KMS-11 (cell line): Measurements from ENCODE around the gene GALNT5.

Experiments used
- H2AFZ ChIP-seq: fragments of 200-600 bp; sonication (generic); 2 replicates; pipeline ENCODE4 v1.6.1; 2016; ENCODE audit warnings: antibody characterized with exemption, mixed run types, low read depth
- H3K27ac ChIP-seq: fragments of 200-600 bp; sonication (generic); 2 replicates; pipeline ENCODE4 v1.6.1; 2016; ENCODE audit warnings: mild to moderate bottlenecking, mixed run types
- H3K27me3 ChIP-seq: fragments of 200-600 bp; sonication (generic); 2 replicates; pipeline ENCODE4 v1.6.1; 2017; ENCODE audit warnings: mild to moderate bottlenecking, low read depth, mixed run types, moderate library complexity; ENCODE audit not compliant: insufficient read depth
- H3K36me3 ChIP-seq: fragments of 200-600 bp; sonication (generic); 2 replicates; pipeline ENCODE4 v1.6.1; 2017; ENCODE audit warnings: mild to moderate bottlenecking, mixed run types; ENCODE audit not compliant: insufficient read depth
- H3K4me1 ChIP-seq: fragments of 200-600 bp; sonication (generic); 2 replicates; pipeline ENCODE4 v1.6.1; 2016; ENCODE audit warnings: mild to moderate bottlenecking, low read depth, mixed run types; ENCODE audit not compliant: poor library complexity, severe bottlenecking
- H3K4me2 ChIP-seq: fragments of 200-600 bp; sonication (generic); 2 replicates; pipeline ENCODE4 v1.7.0; 2016; ENCODE audit warnings: mild to moderate bottlenecking, mixed run types
- H3K4me3 ChIP-seq: fragments of 200-600 bp; sonication (generic); IDR thresholded peaks from 2 replicates; pipeline ENCODE4 v1.6.1; 2017; ENCODE audit warnings: low read depth, low read length, mixed read lengths; ENCODE audit not compliant: insufficient read depth
- H3K79me2 ChIP-seq: fragments of 200-600 bp; sonication (generic); 2 replicates; pipeline ENCODE4 v1.6.1; 2016; ENCODE audit warnings: low read depth, mixed run types; ENCODE audit not compliant: insufficient read depth
- H3K9ac ChIP-seq: fragments of 200-600 bp; sonication (generic); 2 replicates; pipeline ENCODE4 v1.6.1; 2016; ENCODE audit warnings: mild to moderate bottlenecking, mixed run types
- H4K20me1 ChIP-seq: fragments of 200-600 bp; sonication (generic); 2 replicates; pipeline ENCODE4 v1.6.1; 2016; ENCODE audit warnings: mild to moderate bottlenecking, mixed run types; ENCODE audit not compliant: insufficient read depth
- TF ChIP-seq, protein P1 (sequence below): fragments of 200-600 bp; sonication (generic); conservative IDR thresholded peaks from 2 replicates; pipeline ENCODE4 v1.6.1; 2017; ENCODE audit warnings: low read depth, mild to moderate bottlenecking, antibody characterized with exemption, low read length, moderate library complexity, mixed read lengths

The GALNT5 gene

DNA sequence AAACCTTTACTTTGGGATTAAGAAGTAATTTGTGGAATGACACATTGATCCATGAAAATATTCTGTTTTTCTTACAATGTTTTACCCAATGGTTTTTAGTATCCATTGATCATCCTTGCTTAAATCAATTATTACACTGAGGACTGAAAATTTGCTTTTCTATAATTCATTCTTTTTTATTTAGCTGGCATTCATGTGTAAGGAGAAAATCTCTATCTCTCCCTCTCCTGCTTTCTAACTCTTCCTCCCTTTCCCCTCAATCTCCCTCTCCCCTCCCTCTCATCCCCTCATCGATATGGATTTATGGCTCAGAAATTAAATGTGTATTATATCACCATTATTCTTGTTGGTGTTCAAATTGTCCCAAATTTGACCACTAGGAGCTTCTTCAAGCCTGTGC is 29.7 kb downstream of the GALNT5 start:
- Histone ChIP-seq H3K36me3 (no peaks in the 10 kb centered on the region), H3K79me2 (no peaks in the 10 kb centered on the region), H3K4me3 (no peak overlapping the region), H3K27me3 (no peaks in the 10 kb centered on the region), H3K4me1 (no peaks in the 10 kb centered on the region), H3K4me2 (no peak overlapping the region), H2AFZ (no peak overlapping the region), H3K9ac (no peak overlapping the region), H3K27ac (no peak overlapping the region), H4K20me1 (no peaks in the 10 kb centered on the region)
- TF ChIP-seq, protein P1, sequence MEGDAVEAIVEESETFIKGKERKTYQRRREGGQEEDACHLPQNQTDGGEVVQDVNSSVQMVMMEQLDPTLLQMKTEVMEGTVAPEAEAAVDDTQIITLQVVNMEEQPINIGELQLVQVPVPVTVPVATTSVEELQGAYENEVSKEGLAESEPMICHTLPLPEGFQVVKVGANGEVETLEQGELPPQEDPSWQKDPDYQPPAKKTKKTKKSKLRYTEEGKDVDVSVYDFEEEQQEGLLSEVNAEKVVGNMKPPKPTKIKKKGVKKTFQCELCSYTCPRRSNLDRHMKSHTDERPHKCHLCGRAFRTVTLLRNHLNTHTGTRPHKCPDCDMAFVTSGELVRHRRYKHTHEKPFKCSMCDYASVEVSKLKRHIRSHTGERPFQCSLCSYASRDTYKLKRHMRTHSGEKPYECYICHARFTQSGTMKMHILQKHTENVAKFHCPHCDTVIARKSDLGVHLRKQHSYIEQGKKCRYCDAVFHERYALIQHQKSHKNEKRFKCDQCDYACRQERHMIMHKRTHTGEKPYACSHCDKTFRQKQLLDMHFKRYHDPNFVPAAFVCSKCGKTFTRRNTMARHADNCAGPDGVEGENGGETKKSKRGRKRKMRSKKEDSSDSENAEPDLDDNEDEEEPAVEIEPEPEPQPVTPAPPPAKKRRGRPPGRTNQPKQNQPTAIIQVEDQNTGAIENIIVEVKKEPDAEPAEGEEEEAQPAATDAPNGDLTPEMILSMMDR, result no peak

DNA sequence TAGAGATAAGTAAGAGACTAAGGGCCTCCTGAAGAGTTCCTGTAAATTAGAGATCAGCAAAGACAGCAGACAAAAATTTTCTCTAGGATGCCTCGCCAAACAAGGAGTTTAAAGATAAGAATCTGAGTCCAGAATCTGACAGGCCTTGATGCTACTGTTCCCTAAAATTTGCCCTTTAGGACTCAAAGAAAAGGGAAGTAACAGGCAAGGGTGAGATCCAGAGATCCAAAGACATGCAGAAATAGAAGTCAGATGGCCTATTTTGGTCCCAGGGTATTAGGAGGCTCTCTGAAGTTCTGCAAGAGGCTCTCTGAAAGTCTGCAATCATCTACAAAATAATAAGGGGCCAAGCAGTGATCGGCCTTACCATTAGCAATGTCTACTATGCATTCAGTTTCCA is 33.0 kb downstream of the GALNT5 start:
- H3K27ac ChIP-seq, result no peak overlapping the region
- H3K27me3 ChIP-seq, result no peaks in the 10 kb centered on the region
- H2AFZ ChIP-seq, result no peak overlapping the region
- H3K4me1 ChIP-seq, result no peaks in the 10 kb centered on the region
- H4K20me1 ChIP-seq, result no peaks in the 10 kb centered on the region
- no peaks in the 10 kb centered on the region for H3K79me2 ChIP-seq
- no peaks in the 10 kb centered on the region for H3K36me3 ChIP-seq
- TF ChIP-seq, protein P1, result no peak
- no peak overlapping the region for H3K4me2 ChIP-seq
- H3K9ac ChIP-seq, result no peak overlapping the region
- H3K4me3 ChIP-seq, result no peak overlapping the region

DNA sequence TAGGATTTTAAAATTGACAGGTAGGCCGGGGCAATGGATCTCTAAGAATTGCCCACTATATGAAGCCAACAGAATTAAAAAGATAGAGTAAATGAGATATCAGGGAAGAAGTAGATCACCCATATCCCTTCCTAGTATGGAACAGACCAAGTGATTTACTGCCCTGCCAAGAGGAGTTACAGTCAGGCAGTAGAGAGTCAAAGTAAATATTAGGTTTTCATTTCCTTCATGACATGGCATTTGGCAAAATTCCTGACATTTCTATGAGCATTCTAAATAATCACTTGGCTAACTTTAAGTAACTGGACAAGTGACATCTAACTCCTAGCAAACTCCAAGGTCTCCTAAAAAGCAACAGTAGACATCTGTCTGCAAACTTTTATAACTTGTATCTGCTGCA is 33.5 kb downstream of the GALNT5 start:
- Histone ChIP-seq H4K20me1 (no peaks in the 10 kb centered on the region), H3K4me3 (no peak overlapping the region), H3K36me3 (no peaks in the 10 kb centered on the region), H2AFZ (no peak overlapping the region), H3K4me1 (no peaks in the 10 kb centered on the region), H3K27me3 (no peaks in the 10 kb centered on the region), H3K9ac (no peak overlapping the region), H3K79me2 (no peaks in the 10 kb centered on the region), H3K27ac (no peak overlapping the region), H3K4me2 (no peak overlapping the region)
- TF ChIP-seq, protein P1, result no peak

- no peaks in the 10 kb centered on the region for H3K79me2 ChIP-seq
- no peak overlapping the region for H3K4me2 ChIP-seq
- H3K9ac ChIP-seq, result no peak overlapping the region
- no peak overlapping the region for H3K27ac ChIP-seq
- no peaks in the 10 kb centered on the region for H4K20me1 ChIP-seq
- no peaks in the 10 kb centered on the region for H3K4me1 ChIP-seq
- H3K4me3 ChIP-seq, result no peak overlapping the region
- TF ChIP-seq, protein P1, result no peak
- no peaks in the 10 kb centered on the region for H3K27me3 ChIP-seq
- no peak overlapping the region for H2AFZ ChIP-seq
- H3K36me3 ChIP-seq, result no peaks in the 10 kb centered on the region
Observed at GRCh38 chr2:157292853-157293252, 35.3 kb downstream of the GALNT5 start.
